ENCODE measurements around the gene FGF1. TPM values are rescaled to one million over a fixed set of nuclear protein-coding genes. Genes with fewer than 3 reads are reported as not detected.

Gene FGF1
- total RNA-seq, 1 experiment from 2014 or later: not detected

DNA sequence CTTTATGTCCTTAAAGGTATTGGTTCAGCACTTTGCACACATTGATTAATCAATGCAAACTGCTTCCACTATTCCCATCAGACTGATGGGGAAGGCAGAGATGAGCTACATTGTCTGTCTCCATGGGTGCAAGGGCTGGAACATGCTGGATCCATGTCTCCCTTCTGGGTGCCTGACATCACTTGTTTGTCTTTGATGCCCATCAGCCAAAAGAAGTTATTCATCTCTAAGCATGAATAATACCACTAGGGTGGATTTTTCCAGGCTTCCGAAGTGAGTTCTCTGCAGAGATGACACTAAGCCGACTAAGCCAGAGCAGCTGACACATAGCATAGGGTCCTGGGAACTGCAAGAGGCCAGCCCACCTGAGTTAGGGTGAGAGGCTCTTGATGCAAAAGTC lies 8.7 kb downstream of the FGF1 start:
- ChIA-PET CTCF (no interaction called here), POLR2A (no interaction called here)
- TF ChIP-seq, protein P1, sequence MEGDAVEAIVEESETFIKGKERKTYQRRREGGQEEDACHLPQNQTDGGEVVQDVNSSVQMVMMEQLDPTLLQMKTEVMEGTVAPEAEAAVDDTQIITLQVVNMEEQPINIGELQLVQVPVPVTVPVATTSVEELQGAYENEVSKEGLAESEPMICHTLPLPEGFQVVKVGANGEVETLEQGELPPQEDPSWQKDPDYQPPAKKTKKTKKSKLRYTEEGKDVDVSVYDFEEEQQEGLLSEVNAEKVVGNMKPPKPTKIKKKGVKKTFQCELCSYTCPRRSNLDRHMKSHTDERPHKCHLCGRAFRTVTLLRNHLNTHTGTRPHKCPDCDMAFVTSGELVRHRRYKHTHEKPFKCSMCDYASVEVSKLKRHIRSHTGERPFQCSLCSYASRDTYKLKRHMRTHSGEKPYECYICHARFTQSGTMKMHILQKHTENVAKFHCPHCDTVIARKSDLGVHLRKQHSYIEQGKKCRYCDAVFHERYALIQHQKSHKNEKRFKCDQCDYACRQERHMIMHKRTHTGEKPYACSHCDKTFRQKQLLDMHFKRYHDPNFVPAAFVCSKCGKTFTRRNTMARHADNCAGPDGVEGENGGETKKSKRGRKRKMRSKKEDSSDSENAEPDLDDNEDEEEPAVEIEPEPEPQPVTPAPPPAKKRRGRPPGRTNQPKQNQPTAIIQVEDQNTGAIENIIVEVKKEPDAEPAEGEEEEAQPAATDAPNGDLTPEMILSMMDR (IDR thresholded peaks at IDR 0.05): no peak
- no peak for TF ChIP-seq TCF7L2 (IDR thresholded peaks at IDR 0.05; ENCODE audit: low read depth, low read length)
- TF ChIP-seq SIN3A (IDR thresholded peaks at IDR 0.05; ENCODE audit: borderline replicate concordance, insufficient read depth, low read depth, low read length): no peak
- TF ChIP-seq, protein P2, sequence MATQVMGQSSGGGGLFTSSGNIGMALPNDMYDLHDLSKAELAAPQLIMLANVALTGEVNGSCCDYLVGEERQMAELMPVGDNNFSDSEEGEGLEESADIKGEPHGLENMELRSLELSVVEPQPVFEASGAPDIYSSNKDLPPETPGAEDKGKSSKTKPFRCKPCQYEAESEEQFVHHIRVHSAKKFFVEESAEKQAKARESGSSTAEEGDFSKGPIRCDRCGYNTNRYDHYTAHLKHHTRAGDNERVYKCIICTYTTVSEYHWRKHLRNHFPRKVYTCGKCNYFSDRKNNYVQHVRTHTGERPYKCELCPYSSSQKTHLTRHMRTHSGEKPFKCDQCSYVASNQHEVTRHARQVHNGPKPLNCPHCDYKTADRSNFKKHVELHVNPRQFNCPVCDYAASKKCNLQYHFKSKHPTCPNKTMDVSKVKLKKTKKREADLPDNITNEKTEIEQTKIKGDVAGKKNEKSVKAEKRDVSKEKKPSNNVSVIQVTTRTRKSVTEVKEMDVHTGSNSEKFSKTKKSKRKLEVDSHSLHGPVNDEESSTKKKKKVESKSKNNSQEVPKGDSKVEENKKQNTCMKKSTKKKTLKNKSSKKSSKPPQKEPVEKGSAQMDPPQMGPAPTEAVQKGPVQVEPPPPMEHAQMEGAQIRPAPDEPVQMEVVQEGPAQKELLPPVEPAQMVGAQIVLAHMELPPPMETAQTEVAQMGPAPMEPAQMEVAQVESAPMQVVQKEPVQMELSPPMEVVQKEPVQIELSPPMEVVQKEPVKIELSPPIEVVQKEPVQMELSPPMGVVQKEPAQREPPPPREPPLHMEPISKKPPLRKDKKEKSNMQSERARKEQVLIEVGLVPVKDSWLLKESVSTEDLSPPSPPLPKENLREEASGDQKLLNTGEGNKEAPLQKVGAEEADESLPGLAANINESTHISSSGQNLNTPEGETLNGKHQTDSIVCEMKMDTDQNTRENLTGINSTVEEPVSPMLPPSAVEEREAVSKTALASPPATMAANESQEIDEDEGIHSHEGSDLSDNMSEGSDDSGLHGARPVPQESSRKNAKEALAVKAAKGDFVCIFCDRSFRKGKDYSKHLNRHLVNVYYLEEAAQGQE (IDR thresholded peaks at IDR 0.05; ENCODE audit: insufficient read depth in 1 of 2, low read depth in 2 of 2, low read length in 1 of 2): no peak
- TF ChIP-seq POLR2AphosphoS5 (IDR thresholded peaks at IDR 0.05; ENCODE audit: low read depth, low read length): no peak
- no peak for ATAC-seq
- peaks cover 4% of the 10 kb centered on the region; the same call in 1 of the 2 replicates for H3K4me1 ChIP-seq (ENCODE audit: control insufficient read depth, insufficient read depth, low read length)
- no TSS peak for BruUV-seq (replicated peaks)
- no peaks in the 10 kb centered on the region; the same call in 1 of the 2 replicates for H3K9me3 ChIP-seq (ENCODE audit: control insufficient read depth, insufficient read depth, low read depth, low read length)
- no peak overlapping the region for H3K4me3 ChIP-seq (ENCODE audit: low read depth in 2 of 2, low read length in 2 of 2)
- in situ Hi-C loops (cut with HindIII; ENCODE audit: low pct_unique_long_range_greater_than_20kb, low sequenced_read_pairs) (no loop called here), intact Hi-C loops (cut with micrococcal nuclease; ENCODE audit: unreplicated experiment) (no loop called here)
- no peaks in the 10 kb centered on the region for H3K36me3 ChIP-seq (ENCODE audit: control insufficient read depth, insufficient read depth, low read length)
- no peak for DNase-seq (ENCODE audit: low read depth, low spot score)
- no peaks in the 10 kb centered on the region for H3K27me3 ChIP-seq (ENCODE audit: control insufficient read depth, insufficient read depth, low read length)
- H3K27ac ChIP-seq (ENCODE audit: low read length): no peak overlapping the region

DNA sequence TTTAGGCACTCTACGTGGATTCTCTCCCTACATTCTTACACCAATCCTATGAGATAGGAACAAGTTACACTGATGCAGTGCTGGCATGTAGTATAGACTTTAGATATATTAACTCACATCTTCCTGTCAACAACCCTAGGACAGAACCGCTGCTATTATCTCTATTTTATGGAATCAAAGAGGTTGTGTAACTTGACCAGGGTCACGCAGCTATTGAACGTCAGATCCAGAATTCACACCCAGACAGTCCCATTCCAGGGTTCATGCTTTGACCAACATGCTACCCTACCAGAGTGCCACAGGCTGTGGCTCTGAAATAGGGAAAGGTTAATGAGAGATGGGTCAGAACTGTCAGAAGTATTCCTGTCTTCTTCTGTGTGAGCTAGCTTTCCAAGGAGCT lies 9.6 kb downstream of the FGF1 start:
- CTCF ChIA-PET: no interaction called here
- no peaks in the 10 kb centered on the region for H3K36me3 ChIP-seq (ENCODE audit: control insufficient read depth, insufficient read depth, low read length)
- BruUV-seq (replicated peaks): no TSS peak
- in situ Hi-C loops (cut with HindIII; ENCODE audit: low pct_unique_long_range_greater_than_20kb, low sequenced_read_pairs): no loop called here
- DNase-seq (ENCODE audit: low read depth, low spot score): no peak
- no peak overlapping the region for H3K4me3 ChIP-seq (ENCODE audit: low read depth in 2 of 2, low read length in 2 of 2)
- intact Hi-C loops (cut with micrococcal nuclease; ENCODE audit: unreplicated experiment): no loop called here
- no peaks in the 10 kb centered on the region for H3K27me3 ChIP-seq (ENCODE audit: control insufficient read depth, insufficient read depth, low read length)
- TF ChIP-seq SIN3A (IDR thresholded peaks at IDR 0.05; ENCODE audit: borderline replicate concordance, insufficient read depth, low read depth, low read length): no peak
- TF ChIP-seq, protein P1 (IDR thresholded peaks at IDR 0.05): no peak
- no peak for TF ChIP-seq TCF7L2 (IDR thresholded peaks at IDR 0.05; ENCODE audit: low read depth, low read length)
- TF ChIP-seq, protein P2 (IDR thresholded peaks at IDR 0.05; ENCODE audit: insufficient read depth in 1 of 2, low read depth in 2 of 2, low read length in 1 of 2): no peak
- no peak for TF ChIP-seq POLR2AphosphoS5 (IDR thresholded peaks at IDR 0.05; ENCODE audit: low read depth, low read length)
- ATAC-seq: no peak
- no peaks in the 10 kb centered on the region; the same call in 1 of the 2 replicates for H3K9me3 ChIP-seq (ENCODE audit: control insufficient read depth, insufficient read depth, low read depth, low read length)
- H3K27ac ChIP-seq (ENCODE audit: low read length): no peak overlapping the region
- peaks cover 4% of the 10 kb centered on the region; the same call in 1 of the 2 replicates for H3K4me1 ChIP-seq (ENCODE audit: control insufficient read depth, insufficient read depth, low read length)
- POLR2A ChIA-PET: no interaction called here

All from Panc1 (cell line).